Kidney (tissue), 14 donors: ENCODE results near the gene ACOD1. TPM values are rescaled to one million over a fixed set of nuclear protein-coding genes. Genes with fewer than 3 reads are reported as not detected.

Source experiments
- DNase-seq, 5 donors: peaks; one replicate each; pipeline ENCODE4 v3.0.0-alpha.2; 2013 to 2020
- FAIRE-seq: peaks from 2 replicates; lab custom pipeline; 2012; peaks lifted over from hg19 to GRCh38; lab: Jason Lieb, UNC
- H3K27ac ChIP-seq, 2 donors: one replicate each; pipeline ENCODE4 v1.7.0; 2013; ENCODE audit warnings: low read depth in 2 of 2, low read length in 2 of 2, inconsistent platforms in 1 of 2
- H3K27me3 ChIP-seq: one replicate; pipeline ENCODE4 v1.7.1; 2013; ENCODE audit warnings: low read length, inconsistent platforms; ENCODE audit not compliant: control insufficient read depth, insufficient read depth
- H3K36me3 ChIP-seq, 3 donors: one replicate each; pipeline versions ENCODE4 v1.7.0 to v1.7.1; 2013; ENCODE audit warnings: low read length in 3 of 3, control low read depth in 1 of 3, inconsistent platforms in 1 of 3; ENCODE audit not compliant: insufficient read depth in 3 of 3, control insufficient read depth in 2 of 3
- H3K4me1 ChIP-seq, 3 donors: one replicate each; pipeline versions ENCODE4 v1.7.0 to v1.7.1; 2013; ENCODE audit warnings: low read length in 3 of 3, inconsistent platforms in 1 of 3, low read depth in 1 of 3; ENCODE audit not compliant: control insufficient read depth in 2 of 3, insufficient read depth in 2 of 3
- H3K4me3 ChIP-seq, 3 donors: one replicate each; pipeline versions ENCODE4 v1.7.0 to v1.8.1; 2013; ENCODE audit warnings: low read length in 3 of 3, control low read depth in 1 of 3, inconsistent platforms in 1 of 3
- H3K9ac ChIP-seq, 3 donors: one replicate each; pipeline versions ENCODE4 v1.7.0 to v1.7.1; 2013; ENCODE audit warnings: low read length in 3 of 3, control low read depth in 1 of 3, inconsistent platforms in 1 of 3
- H3K9me3 ChIP-seq, 3 donors: one replicate each; pipeline versions ENCODE4 v1.7.0 to v1.7.1; 2013; ENCODE audit warnings: low read length in 3 of 3, control low read depth in 1 of 3, inconsistent platforms in 1 of 3; ENCODE audit not compliant: control insufficient read depth in 2 of 3, insufficient read depth in 1 of 3
- CTCF ChIP-seq: IDR thresholded peaks from 3 replicates; pipeline ENCODE4 v1.5.1; 2012; ENCODE audit warnings: mild to moderate bottlenecking, moderate library complexity, borderline replicate concordance; ENCODE audit not compliant: insufficient read depth; ENCODE audit errors: extremely low read depth
- intact Hi-C: fragments of 100-400 bp; cut with DNase I; formaldehyde crosslinking; loops from one replicate; pipeline ENCODE4 v1.11.1; 2022
- polyA plus RNA-seq: library from polyadenylated mRNA; stranded (reverse); fragments of 350-450 nt; fragmentation: Illumina TruSeq; extraction: RNeasy Lipid Tissue Mini Kit (QIAGEN cat#74804); gene quantifications from one replicate; pipeline ENCODE4 v1.2.3, GENCODE V29; 2014; ENCODE audit warnings: low read depth, low replicate concordance; ENCODE audit not compliant: insufficient read depth
- total RNA-seq: library from RNA; stranded (reverse); fragmentation: NEBNext Ultra II Directional; extraction: Animal tissue kit (Norgen Biotek cat#: 25700); gene quantifications from one replicate; pipeline ENCODE4 v1.2.1, GENCODE V29; 2021
- donor health status: control.
- donor health status: control.
- donor health status: control.
- donor health status: control.
- donor health status: control.
- donor health status: DM: yes; HTN: yes; CAD: no.
- donor health status: Normal renal cell carcinoma (clear cell type).

ACOD1 gene
- total and polyA plus RNA-seq, 2 donors from 2014 or later, result not detected

GRCh38 chr13:76973920-76974617, 25.8 kb downstream of the ACOD1 start:
- intact Hi-C loops, result no loop called here
- FAIRE-seq, result no peak
- no peak for DNase-seq
- Histone ChIP-seq H3K36me3 (no peaks in the 10 kb centered on the region), H3K27ac (no peak overlapping the region), H3K4me1 (no peaks in the 10 kb centered on the region), H3K27me3 (no peaks in the 10 kb centered on the region), H3K9me3 (no peaks in the 10 kb centered on the region), H3K4me3 (no peak overlapping the region), H3K9ac (no peak overlapping the region)
- TF ChIP-seq CTCF, result no peak

DNA sequence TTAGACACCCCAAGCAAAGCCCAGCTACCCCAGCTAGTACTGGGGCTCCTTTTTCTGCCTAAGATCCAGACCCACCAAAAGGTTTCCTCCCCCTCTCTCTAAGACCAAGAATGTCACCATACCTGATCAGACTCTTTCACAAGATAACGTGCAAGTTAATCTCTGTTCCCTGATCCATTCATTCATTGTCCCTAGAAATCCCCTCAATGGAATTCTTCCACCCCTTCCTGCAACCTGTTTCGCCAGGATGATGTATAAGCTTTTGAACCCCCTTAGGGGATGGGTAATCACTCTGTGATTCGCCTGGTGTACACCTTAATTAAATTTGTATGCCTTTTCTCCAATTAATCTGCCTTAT, 26.3 kb downstream of the ACOD1 start:
- Histone ChIP-seq H3K9me3 (no peaks in the 10 kb centered on the region), H3K36me3 (no peaks in the 10 kb centered on the region), H3K27ac (no peak overlapping the region), H3K4me1 (no peaks in the 10 kb centered on the region), H3K9ac (no peak overlapping the region), H3K27me3 (no peaks in the 10 kb centered on the region), H3K4me3 (no peak overlapping the region)
- TF ChIP-seq CTCF, result no peak
- DNase-seq, result no peak
- FAIRE-seq, result no peak
- intact Hi-C loops, result no loop called here

- Histone ChIP-seq H3K4me1 (no peaks in the 10 kb centered on the region), H3K4me3 (no peak overlapping the region), H3K27ac (no peak overlapping the region), H3K27me3 (no peaks in the 10 kb centered on the region), H3K9me3 (no peaks in the 10 kb centered on the region), H3K36me3 (no peaks in the 10 kb centered on the region), H3K9ac (no peak overlapping the region)
- DNase-seq, result no peak
- no peak for FAIRE-seq
- intact Hi-C loops, result no loop called here
- TF ChIP-seq CTCF, result no peak
These were observed 27.6 kb downstream of the ACOD1 start for GRCh38 chr13:76975863-76976262.

DNA sequence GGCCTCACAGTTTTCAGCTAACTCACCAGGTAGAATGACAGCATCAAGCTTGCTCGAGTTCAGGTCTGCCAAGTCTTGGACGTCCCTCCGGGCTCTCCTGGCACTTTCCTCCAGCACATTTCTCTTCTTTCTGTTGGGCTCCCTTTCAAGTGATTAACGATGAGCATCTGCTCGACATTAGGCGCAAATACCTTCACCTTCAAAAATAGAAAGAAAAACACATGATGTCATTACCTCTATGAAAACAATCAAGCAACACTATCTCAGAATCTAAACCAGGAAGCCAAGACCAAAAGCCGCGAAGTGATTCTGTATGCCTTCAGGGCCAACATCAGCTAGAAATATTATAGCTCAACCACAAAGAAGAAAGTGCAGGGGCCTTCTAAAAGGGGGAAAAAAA, 28.2 kb downstream of the ACOD1 start:
- no peaks in the 10 kb centered on the region for H3K9me3 ChIP-seq
- no peaks in the 10 kb centered on the region for H3K27me3 ChIP-seq
- H3K36me3 ChIP-seq, result no peaks in the 10 kb centered on the region
- peak in 2 of 5 donors; percentile 35 to 38 for DNase-seq
- H3K4me1 ChIP-seq, result no peaks in the 10 kb centered on the region
- intact Hi-C loops, result no loop called here
- no peak for TF ChIP-seq CTCF
- no peak overlapping the region for H3K9ac ChIP-seq
- no peak for FAIRE-seq
- no peak overlapping the region for H3K27ac ChIP-seq
- H3K4me3 ChIP-seq, result no peak overlapping the region
